HepG2 (cell line): ENCODE results near the gene SURF2. TPM values are rescaled to one million over a fixed set of nuclear protein-coding genes. Genes with fewer than 3 reads are reported as not detected.

Experiments
- ATAC-seq: fragments of 200-7000 bp; cut with Tn5 transposase; 3 replicates; pipeline ENCODE4 v1.9.1; 2020; ENCODE audit warnings: mild to moderate bottlenecking, moderate library complexity
- BruUV-seq: library from RNA; stranded (reverse); fragments of 400-500 nt; replicated peaks from 2 replicates; lab custom pipeline; 2021; lab: Mats Ljungman, UMichigan
- CTCF ChIA-PET: fragments of 300-600 bp; formaldehyde crosslinking; extraction: SDS; loops from one replicate; lab custom pipeline; 2021; ENCODE audit warnings: low total read pairs, inconsistent platforms, low intra/inter-chr PET ratio; lab: Yijun Ruan, JAX
- POLR2A ChIA-PET: fragments of 350-600 bp; sonication (Branson Sonifier 250); formaldehyde crosslinking; loops from one replicate; lab custom pipeline; 2020; ENCODE audit warnings: antibody characterized with exemption, inconsistent platforms; lab: Yijun Ruan, JAX
- DNase-seq: peaks from one replicate; pipeline ENCODE4 v3.0.0-alpha.2; 2015; ENCODE audit warnings: low spot score
- FAIRE-seq: peaks from 3 replicates; lab custom pipeline; 2011; peaks lifted over from hg19 to GRCh38; lab: Jason Lieb, UNC
- H2AFZ ChIP-seq: one replicate; pipeline ENCODE4 v1.6.1; 2011; ENCODE audit warnings: low read length, inconsistent platforms
- H3K27ac ChIP-seq: fragments of 300-600 bp; 3 replicates; pipeline ENCODE4 v1.8.0; 2011; ENCODE audit warnings: mixed run types, mild to moderate bottlenecking, mixed read lengths, low read length, inconsistent platforms; ENCODE audit not compliant: insufficient read depth; ENCODE audit errors: extremely low read length
- H3K27me3 ChIP-seq, 2 experiments: fragments of 200-600 bp in 1 of 2; 2 replicates in 1 of 2; 3 replicates in 1 of 2; pipeline versions ENCODE4 v1.6.0 to v1.8.0; 2011; ENCODE audit warnings: low read length in 2 of 2, mild to moderate bottlenecking in 2 of 2, moderate library complexity in 2 of 2, inconsistent platforms in 1 of 2; ENCODE audit not compliant: insufficient read depth in 2 of 2, control insufficient read depth in 1 of 2
- H3K36me3 ChIP-seq, 2 experiments: fragments of 200-600 bp in 1 of 2; replicated peaks in 1 of 2; 2 replicates in 1 of 2; 3 replicates in 1 of 2; pipeline versions ENCODE4 v1.5.1 to v1.8.0; 2011; ENCODE audit warnings: low read length in 2 of 2, inconsistent platforms in 1 of 2; ENCODE audit not compliant: insufficient read depth in 2 of 2, control insufficient read depth in 1 of 2
- H3K4me1 ChIP-seq: 2 replicates; pipeline ENCODE4 v1.5.1; 2012; ENCODE audit warnings: low read length, inconsistent platforms; ENCODE audit not compliant: insufficient read depth
- H3K4me2 ChIP-seq: 2 replicates; pipeline ENCODE4 v1.6.0; 2011; ENCODE audit warnings: low read depth, low read length, inconsistent platforms
- H3K4me3 ChIP-seq, 3 experiments: fragments of 200-600 bp in 1 of 3; sonication (generic), shearing (Covaris generic) in 1 of 3; replicated peaks in 1 of 3; 2 replicates each; pipeline ENCODE4 v1.5.1; 2011 to 2016; ENCODE audit warnings: low read length in 3 of 3, inconsistent platforms in 2 of 3, low read depth in 2 of 3, mild to moderate bottlenecking in 2 of 3, control low read depth in 1 of 3, mixed read lengths in 1 of 3; ENCODE audit not compliant: insufficient read depth in 1 of 3
- H3K79me2 ChIP-seq: one replicate; pipeline ENCODE4 v1.6.1; 2011; ENCODE audit warnings: low read length, inconsistent platforms; ENCODE audit not compliant: insufficient read depth
- H3K9ac ChIP-seq: 2 replicates; pipeline ENCODE4 v1.6.0; 2011; ENCODE audit warnings: mild to moderate bottlenecking, low read depth, low read length, inconsistent platforms; ENCODE audit not compliant: insufficient read depth
- H3K9me3 ChIP-seq: 2 replicates; pipeline ENCODE4 v1.5.1; 2012; ENCODE audit warnings: mild to moderate bottlenecking, low read length
- H4K20me1 ChIP-seq: 2 replicates; pipeline ENCODE4 v1.6.0; 2011; ENCODE audit warnings: inconsistent platforms, mild to moderate bottlenecking, low read length, moderate library complexity; ENCODE audit not compliant: insufficient read depth
- HNF4G ChIP-seq, 2 experiments: sonication (generic) in 1 of 2; formaldehyde crosslinking in 1 of 2; IDR thresholded peaks; 2 replicates each; pipeline versions ENCODE4 v1.4.0 to v1.6.1; 2011 to 2020; ENCODE audit warnings: borderline replicate concordance in 2 of 2, low read depth in 2 of 2, mild to moderate bottlenecking in 2 of 2, low read length in 1 of 2, missing genetic modification reagents in 1 of 2, moderate library complexity in 1 of 2
- KIAA2018 ChIP-seq: sonication (generic); formaldehyde crosslinking; IDR thresholded peaks from 2 replicates; pipeline ENCODE4 v1.5.0; 2020; ENCODE audit warnings: mild to moderate bottlenecking, missing genetic modification reagents, borderline replicate concordance
- POLR2AphosphoS2 ChIP-seq: IDR thresholded peaks from 2 replicates; pipeline ENCODE4 v1.6.1; 2011; ENCODE audit warnings: low read depth, low read length, improper control_type of control experiment
- POLR2G ChIP-seq: fragments of 200-400 bp; formaldehyde crosslinking; IDR thresholded peaks from 2 replicates; pipeline ENCODE4 v1.6.1; 2018; ENCODE audit warnings: mild to moderate bottlenecking, low read depth, low read length, moderate library complexity
- ZMYM2 ChIP-seq: sonication (generic); formaldehyde crosslinking; IDR thresholded peaks from 2 replicates; pipeline ENCODE4 v1.8.0; 2022; ENCODE audit warnings: mild to moderate bottlenecking, missing genetic modification reagents
- ZNF670 ChIP-seq: sonication (generic); formaldehyde crosslinking; IDR thresholded peaks from 2 replicates; pipeline ENCODE4 v1.8.0; 2022; ENCODE audit warnings: mild to moderate bottlenecking, missing genetic modification reagents, borderline replicate concordance
- ZNF841 ChIP-seq: sonication (generic); formaldehyde crosslinking; IDR thresholded peaks from 2 replicates; pipeline ENCODE4 v1.8.1; 2023; ENCODE audit warnings: missing genetic modification reagents, borderline replicate concordance
- WGBS: methylation state at CpG from one replicate; pipeline ENCODE4 v1.1.6; 2017; ENCODE audit warnings: low lambda C conversion rate; 5-methylcytosine and 5-hydroxymethylcytosine counted together
- in situ Hi-C: cut with HindIII; loops from 2 replicates; pipeline ENCODE4 v1.10.0; 2017; ENCODE audit warnings: low pct_unique_long_range_greater_than_20kb; ENCODE audit not compliant: extremely low pct_ligation_motif_present
- intact Hi-C: fragments of 100-400 bp; cut with micrococcal nuclease; formaldehyde crosslinking; loops from one replicate; pipeline ENCODE4 v1.10.0; 2022; ENCODE audit not compliant: unreplicated experiment
- polyA plus RNA-seq, 8 experiments: library from polyadenylated mRNA; depleted of rRNA in 3 of 8; stranded (reverse) in 7 of 8; unstranded in 1 of 8; fragments of >200 nt; fragmentation: Illumina TruSeq in 4 of 8; extraction: Trizol in 4 of 8; gene quantifications; 2 replicates each; pipeline versions ENCODE4 v1.2.1 to v1.2.3, GENCODE V29; 2011 to 2016; ENCODE audit warnings: low read depth in 4 of 8, missing spikeins in 1 of 8, mixed read lengths in 1 of 8; ENCODE audit not compliant: insufficient read depth in 1 of 8
- total RNA-seq, 5 experiments: library from RNA; depleted of rRNA; stranded (reverse); fragments of >200 nt; fragmentation: Illumina TruSeq; extraction: Trizol; gene quantifications; 2 replicates each; pipeline ENCODE4 v1.2.3, GENCODE V29; 2016; ENCODE audit warnings: low read depth in 1 of 5

SURF2 gene
- total and polyA plus RNA-seq, 2 of the 13 experiments (the other 11 are each of a cell fraction or from before 2014, with no cell fraction given) = 6.3 to 13.6 TPM

GRCh38 chr9:133361507-133362092 is 5.2 kb downstream of the SURF2 start:
- BruUV-seq = no TSS peak
- H2AFZ ChIP-seq = no peak overlapping the region
- no peak overlapping the region for H3K4me3 ChIP-seq
- intact Hi-C loops = no loop called here
- H3K79me2 ChIP-seq = peaks cover 22% of the 10 kb centered on the region
- no peak overlapping the region for H3K9ac ChIP-seq
- peaks cover 53% of the 10 kb centered on the region for H4K20me1 ChIP-seq
- H3K36me3 ChIP-seq = peaks cover 22 to 77% of the 10 kb centered on the region in 2 experiments
- in situ Hi-C loops = no loop called here
- WGBS = 91% methylated on average over 12 of the region's 13 CpGs
- no peak overlapping the region for H3K4me2 ChIP-seq
- ATAC-seq (no peak), DNase-seq (no peak), FAIRE-seq (no peak)
- H3K9me3 ChIP-seq = no peaks in the 10 kb centered on the region
- H3K27me3 ChIP-seq = no peaks in the 10 kb centered on the region
- TF ChIP-seq KIAA2018 (CRISPR knock-in tag) = no peak
- peak; percentile 61; the same call in 1 of the 2 replicates for TF ChIP-seq POLR2G
- peak; percentile 86 for TF ChIP-seq POLR2AphosphoS2
- TF ChIP-seq HNF4G (IDR thresholded peaks at IDR 0.05; ENCODE audit: borderline replicate concordance, low read depth, low read length) = no peak
- TF ChIP-seq HNF4G (CRISPR knock-in tag; IDR thresholded peaks at IDR 0.05; ENCODE audit: borderline replicate concordance, low read depth) = no peak
- TF ChIP-seq ZNF841 (CRISPR knock-in tag) = 0 out of 2 replicates have a peak, but pooled peaks have one; percentile 1
- no peak for TF ChIP-seq ZNF670 (CRISPR knock-in tag)
- no peak for TF ChIP-seq ZMYM2 (CRISPR knock-in tag)
- H3K27ac ChIP-seq = peak overlapping the region; percentile 50
- ChIA-PET CTCF (no interaction called here), POLR2A (no interaction called here)
- peaks cover 51% of the 10 kb centered on the region for H3K4me1 ChIP-seq
